GM18511 (cell line): ENCODE data around the gene AIRE.

Source experiments
- ATAC-seq: cut with Tn5 transposase; IDR thresholded peaks from one replicate; pipeline ENCODE4 v1.9.1; 2021; ENCODE audit warnings: mild to moderate bottlenecking, moderate library complexity; ENCODE audit not compliant: unreplicated experiment

The AIRE gene

DNA sequence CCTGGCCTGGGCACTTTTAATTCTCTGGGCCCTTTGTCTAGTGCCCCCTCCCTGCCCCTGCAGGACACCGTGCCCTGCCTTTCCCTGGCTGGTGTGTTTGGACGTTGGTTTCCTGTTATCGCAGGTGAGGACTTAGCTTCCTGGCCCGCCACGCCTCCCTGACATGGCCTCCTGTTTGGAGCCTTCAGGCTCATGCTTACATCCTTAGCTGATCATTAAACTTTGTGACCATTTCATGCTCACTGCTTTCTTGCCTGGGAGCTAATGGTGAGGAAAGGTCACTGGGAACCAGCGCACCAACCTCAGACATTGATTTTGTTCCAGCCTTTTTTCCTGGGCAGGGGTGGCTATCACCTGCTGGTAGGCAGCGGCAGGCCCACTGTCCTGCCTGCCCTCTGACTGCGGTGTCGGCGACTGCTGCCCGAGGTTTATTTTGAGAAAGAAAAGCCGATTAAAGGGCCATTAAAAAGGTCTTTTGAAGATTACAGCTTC is 17.9 kb downstream of the AIRE start:
- ATAC-seq: no peak

- no peak for ATAC-seq
These were observed 18.4 kb downstream of the AIRE start for GRCh38 chr21:44304011-44304616.

DNA sequence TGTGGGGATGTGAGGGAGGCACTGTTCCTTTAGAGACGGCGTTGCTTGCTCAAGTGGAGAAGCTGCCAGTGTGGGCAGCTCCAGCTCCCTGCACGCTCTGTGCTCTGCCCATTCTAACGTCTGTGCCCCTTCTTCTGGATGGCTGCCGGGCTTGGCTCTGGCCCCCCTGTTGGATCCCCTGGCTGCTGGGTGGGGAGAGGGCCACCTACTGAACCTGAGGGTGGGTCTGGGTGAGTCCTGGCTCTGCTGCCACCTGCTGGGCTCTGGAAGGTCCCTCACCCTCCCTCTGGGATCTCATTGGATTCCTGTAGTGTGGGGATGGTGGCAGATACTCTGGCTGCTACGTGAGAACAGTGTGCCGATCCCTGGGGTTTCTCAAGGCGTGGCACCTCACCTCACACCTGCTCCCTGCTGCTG is 19.2 kb downstream of the AIRE start:
- ATAC-seq: no peak

GRCh38 chr21:44305691-44306090 is 20.0 kb downstream of the AIRE start:
- ATAC-seq: no peak

- ATAC-seq: no peak
These were observed 21.4 kb downstream of the AIRE start for GRCh38 chr21:44306936-44307704.

DNA sequence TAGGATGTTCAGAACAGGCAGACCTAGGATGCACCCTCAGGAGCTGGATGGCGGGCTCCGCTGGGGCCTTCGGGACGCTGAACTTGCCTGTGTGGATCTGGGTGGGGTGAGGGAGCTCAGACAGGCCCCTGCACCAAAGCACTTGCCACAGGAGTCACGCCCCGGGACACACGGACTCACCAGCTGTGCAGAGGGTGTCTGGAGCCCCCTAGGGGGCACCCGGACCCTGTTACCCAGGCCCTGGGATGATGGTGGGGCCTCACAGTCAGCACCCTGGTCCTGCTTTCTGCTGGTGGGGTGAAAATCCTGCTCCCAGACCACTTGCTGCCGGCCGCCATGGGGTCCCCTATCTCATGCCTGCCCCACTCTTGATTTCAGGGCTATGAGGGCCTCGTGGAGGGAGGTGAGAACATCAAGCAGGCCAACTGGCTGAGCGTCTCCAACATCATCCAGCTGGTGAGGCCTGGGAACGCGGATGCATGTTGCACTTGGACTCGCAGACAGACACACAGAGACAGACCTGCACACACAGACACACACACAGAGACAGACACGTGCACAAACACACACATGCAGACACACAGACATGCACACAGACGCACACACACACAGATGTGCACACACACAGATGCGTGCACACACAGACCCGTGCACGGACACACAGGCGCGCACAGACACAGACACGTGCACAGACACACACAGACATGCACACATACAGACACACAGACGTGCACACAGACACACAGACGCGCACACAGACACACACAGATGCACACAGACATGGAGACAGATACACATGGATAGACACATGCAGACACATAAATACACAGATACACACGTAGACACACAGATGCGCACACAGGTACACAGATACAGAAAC is 25.2 kb downstream of the AIRE start:
- ATAC-seq: no peak

DNA sequence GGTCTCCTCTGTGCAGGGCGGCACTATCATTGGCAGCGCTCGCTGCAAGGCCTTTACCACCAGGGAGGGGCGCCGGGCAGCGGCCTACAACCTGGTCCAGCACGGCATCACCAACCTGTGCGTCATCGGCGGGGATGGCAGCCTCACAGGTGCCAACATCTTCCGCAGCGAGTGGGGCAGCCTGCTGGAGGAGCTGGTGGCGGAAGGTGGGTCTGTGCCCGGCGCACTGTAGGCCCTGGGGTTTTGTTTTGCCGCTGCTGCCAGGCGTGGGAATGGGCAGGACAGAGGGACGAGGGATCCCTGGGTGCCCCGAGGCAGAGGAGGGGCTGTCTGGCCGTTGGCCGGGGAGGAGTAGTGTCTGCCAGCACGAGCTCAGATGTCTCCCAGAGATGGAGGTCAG is 26.4 kb downstream of the AIRE start:
- no peak for ATAC-seq

GRCh38 chr21:44312716-44313115 is 27.0 kb downstream of the AIRE start:
- ATAC-seq: no peak

DNA sequence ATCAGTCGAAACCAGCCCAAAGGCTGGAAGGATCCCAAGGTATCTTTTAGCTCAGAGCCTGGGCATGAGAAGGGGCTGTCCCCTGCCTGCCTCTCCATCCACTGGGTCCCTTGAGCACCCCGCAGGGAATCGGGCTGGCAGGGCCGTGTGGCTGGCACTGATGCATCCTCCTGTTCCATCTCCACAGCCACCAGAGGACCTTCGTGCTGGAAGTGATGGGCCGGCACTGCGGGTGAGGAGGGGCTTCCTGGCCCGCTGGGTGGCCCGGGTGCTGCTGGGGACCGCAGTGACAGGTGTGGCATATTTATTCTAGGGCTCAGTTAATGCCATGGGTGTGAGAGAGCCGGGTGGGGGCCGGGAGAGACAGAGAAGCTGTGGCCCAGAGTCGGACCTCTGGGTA is 27.8 kb downstream of the AIRE start:
- ATAC-seq: no peak

DNA sequence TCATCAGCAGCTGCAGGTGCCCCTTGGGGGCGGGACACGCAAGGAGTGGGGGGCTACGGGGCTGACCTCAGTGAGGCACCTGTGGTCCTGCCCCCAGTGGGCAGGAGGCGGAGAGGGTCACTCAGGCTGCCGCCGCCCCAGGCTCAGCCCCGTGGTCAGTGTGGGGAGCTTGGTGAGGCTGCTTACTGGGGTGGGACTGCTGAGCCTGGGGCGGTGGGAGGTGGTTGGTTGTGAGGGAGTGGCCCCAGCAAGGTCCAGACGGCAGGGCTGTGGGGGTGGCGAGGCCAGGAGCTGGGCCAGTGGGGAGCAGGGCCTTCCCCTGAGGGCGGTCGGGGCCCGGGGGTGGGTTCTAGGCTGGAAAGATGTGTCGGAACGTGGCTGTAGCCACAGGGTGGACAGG is 28.5 kb downstream of the AIRE start:
- ATAC-seq: no peak

DNA sequence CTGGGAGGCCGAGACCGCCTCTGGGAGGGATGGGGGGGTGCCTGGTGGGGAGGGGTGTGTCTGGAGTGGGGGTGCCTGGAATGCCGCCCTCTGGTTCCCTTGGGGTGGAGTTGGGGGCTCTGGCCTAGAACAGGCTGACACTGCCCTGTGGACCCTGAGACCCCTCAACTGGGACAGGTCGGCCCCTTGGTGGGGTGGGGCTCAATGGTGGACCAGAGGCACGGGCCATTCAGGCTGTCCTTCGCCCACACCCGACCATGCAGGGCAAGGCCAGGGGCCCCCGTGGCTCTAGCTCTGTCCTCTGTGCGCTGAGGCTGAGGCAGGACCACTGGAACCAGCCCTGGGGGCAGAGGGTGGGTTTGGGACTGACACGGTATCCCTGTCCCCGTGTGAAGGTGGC is 28.9 kb downstream of the AIRE start:
- ATAC-seq: no peak

- ATAC-seq: no peak
These were observed 30.1 kb downstream of the AIRE start for GRCh38 chr21:44315691-44316203.

DNA sequence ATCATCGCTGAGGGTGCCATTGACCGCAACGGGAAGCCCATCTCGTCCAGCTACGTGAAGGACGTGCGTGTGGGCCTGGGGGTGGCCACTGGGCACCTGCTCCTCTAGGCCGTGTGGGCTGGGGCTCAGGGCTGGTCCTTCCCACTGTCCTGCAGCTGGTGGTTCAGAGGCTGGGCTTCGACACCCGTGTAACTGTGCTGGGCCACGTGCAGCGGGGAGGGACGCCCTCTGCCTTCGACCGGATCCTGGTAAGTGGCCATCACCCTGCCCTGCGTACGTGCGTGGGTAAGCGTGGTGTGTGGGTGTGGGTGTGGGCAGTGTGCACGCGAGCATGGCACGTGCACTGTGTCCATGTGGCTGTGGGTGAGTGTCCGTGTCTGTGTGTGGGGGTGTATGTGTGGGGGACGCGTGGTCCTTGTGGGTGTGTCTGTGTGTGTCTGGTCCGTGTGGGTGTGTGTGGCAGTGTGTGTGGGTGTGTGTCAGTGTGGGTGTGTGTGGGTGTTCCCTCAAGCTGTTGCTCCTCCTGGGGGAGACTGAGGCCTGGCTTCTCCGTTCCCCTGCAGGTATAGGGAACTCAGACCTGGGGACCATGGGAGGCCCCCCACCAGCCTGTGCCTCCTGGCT is 30.7 kb downstream of the AIRE start:
- ATAC-seq: no peak

- no peak for ATAC-seq
These were observed 31.6 kb downstream of the AIRE start for GRCh38 chr21:44317241-44317782.

GRCh38 chr21:44317871-44318270 is 32.2 kb downstream of the AIRE start:
- no peak for ATAC-seq

DNA sequence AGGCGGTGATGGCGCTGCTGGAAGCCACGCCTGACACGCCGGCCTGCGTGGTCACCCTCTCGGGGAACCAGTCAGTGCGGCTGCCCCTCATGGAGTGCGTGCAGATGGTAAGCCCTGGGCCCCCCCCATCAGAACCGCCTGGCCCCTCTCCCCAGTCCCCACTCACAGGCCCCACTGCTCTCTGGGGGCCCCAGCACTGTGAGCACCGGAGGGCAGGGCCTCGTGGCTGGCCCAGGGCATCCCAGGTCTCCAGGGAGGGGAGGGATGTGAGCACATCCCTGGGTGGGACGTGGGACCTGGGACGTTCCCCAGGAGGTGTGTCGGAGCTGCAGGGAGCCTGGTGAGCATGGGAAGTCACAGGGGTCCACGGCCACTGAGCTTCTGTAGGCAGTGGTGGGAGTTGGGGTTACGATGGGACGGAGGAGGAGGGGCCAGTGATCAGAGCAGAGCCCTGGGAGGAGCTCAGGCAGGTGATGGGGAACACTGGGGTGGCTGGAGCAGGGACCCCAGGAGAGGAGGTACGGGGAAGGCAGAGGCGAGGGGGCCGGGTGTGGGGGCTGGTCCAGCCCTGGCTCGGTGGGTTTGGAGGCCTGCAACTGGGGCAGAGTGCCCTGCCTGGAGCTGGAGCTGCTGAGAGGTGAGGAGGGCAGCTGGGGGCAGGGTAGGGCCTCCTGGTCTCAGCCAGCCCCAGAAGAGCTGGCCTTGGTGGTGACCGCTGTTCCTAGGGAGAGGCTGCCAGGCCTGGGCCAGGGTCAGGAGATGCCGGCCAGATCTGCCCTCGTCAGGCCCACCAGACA is 33.0 kb downstream of the AIRE start:
- ATAC-seq: no peak

- ATAC-seq: no peak
These were observed 33.9 kb downstream of the AIRE start for GRCh38 chr21:44319407-44320065.

- ATAC-seq: no peak
These were observed 35.2 kb downstream of the AIRE start for GRCh38 chr21:44320847-44321246.

DNA sequence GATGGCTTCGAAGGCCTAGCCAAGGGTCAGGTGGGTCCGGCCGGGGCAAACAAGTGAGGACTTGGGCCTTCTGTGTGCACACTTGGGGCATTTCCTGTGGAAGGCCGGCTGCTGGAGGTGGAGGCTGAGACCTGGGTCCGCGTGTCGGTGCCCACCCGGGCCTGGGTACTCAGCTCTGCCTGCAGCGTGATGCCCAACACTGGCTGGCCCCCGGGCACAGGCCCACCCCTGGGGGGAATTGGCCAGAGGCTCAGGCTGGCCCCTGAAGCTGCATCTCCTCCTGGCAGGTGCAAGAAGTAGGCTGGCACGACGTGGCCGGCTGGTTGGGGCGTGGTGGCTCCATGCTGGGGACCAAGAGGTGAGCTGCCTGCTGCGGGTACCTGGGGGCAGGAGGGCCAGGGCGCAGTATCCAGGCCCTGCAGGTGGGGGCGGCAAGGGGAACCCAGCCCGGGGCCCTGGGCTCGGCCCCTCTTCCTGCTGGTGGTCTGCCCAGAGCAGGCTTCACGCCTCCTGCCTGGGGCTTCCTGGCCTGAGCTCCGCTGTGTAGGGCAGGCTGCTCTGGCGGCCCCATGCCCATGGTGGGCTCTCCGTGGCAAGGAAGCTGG is 36.3 kb downstream of the AIRE start:
- ATAC-seq: no peak
